ENCODE measurements around the gene GORAB.

GORAB gene

DNA sequence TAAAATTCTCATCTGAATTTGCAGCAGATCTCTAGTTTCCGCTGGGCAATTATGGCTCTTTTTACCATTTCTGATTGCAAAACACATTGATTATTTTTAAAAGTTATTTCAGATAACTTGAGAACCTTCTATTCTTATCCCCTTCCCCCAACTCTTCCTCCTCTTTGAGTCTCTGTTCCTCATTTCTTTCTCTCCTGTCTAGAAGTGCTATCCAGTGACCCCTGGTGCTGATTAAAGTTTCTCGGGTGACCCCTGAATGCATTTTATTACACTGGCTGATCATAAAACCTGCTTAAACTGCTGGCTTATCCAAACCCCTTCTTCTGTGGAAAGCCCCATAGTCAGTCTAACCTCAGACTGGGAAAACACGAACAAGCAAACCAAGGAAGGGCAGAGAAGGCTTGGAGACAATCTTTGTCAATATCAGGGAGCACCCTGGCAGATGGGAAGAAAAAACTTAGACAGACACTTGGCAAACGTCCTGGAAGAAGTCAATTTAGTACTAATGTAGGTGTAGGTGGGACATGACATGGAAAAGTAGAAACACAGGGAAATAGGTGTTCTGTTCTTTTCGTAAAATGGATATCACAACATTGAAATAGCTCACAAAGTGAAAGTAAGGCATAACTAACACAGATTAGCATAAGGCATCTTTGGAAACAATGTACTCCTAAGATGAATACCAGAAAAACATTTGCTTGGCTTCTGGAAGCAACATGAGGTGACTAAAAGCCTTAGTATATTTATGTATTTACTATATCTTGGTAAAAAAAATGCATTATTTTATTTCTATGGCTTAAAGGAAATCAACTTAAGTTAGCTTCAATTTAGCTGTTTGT lies 61.4 kb downstream of the GORAB start:
- DNase-seq, result no peak

- DNase-seq, result no peak
Observed at GRCh38 chr1:170594066-170594626, 62.2 kb downstream of the GORAB start.

DNA sequence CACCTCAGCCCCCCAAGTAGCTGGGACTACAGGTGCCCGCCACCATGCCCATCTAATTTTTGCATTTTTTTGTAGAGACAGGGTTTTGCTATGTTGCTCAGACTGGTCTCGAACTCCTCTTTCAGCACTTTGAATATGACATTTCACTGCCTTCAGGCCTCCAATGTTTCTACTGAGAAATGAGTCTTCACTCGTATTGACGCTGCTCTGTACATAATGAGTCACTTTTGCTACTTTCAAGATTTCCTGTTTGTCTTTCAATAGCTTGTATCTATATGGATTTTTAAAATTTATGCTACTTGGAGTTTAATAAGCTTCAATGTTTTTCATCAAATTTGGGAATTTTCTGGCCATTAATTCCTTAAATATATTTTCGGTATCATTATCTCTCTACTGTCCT lies 64.7 kb downstream of the GORAB start:
- DNase-seq, result no peak

GRCh38 chr1:170598618-170599017 lies 66.7 kb downstream of the GORAB start:
- DNase-seq, result no peak

- DNase-seq, result no peak
Observed at GRCh38 chr1:170599033-170599432, 67.1 kb downstream of the GORAB start.

GRCh38 chr1:170601866-170602265 lies 69.9 kb downstream of the GORAB start:
- DNase-seq, result no peak

Measured in NCI-H187 (cell line).